Glomerular visceral epithelial cell (primary cell): Measurements from ENCODE around the gene MDH1B.
"Not testable (repeated sequence)": the region's sequence is repeated elsewhere in the genome, so short reads cannot be mapped to it uniquely, and the experiment has no call there.

Source experiments
- DNase-seq: peaks from one replicate; pipeline ENCODE4 v3.0.0-alpha.2; 2016; ENCODE audit errors: extremely low spot score

The MDH1B gene

DNA sequence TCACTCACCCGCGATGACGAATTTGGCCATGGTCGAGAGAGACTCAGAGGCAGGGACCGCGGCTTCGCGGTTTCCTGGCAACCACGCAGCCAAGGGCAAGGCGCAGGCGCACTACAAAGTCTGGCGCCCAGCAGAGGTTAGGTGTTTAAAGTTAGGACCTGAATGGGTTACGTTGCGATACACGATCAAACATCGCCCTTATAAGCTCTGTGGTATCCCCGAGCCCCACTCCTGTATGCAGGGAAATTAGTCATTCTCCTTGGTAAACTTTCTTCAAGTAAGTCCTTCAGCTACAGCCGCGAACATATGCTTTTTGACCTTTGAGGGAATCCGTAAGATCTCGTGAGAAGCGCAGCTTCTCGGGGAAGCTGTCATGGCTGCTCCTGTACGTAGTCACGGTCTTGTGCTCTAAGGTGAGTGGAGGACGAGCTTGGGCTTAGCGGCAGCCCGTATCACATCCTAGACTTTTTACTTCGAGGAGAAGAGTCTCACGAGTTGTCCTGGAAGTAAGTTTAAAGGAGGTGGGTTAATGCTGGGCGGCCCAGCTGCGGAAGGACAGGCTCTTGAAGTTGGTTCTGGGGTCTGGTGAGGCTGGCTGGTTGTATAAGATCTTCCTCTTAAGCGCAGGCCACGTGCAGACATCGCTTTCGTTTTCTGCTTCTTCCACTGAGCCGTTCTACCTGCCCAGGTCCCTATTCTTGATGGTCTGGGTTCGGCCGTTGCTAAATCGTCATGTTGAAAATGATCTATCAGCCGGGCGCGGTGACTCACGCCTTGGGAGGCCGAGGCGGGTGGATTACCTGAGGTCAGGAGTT, at the start of gene MDH1B, which contains the start of gene FASTKD2:
MDH1B (minus strand) TSS at position 87 of the 815 bp plus-strand sequence; CDS start at position 30, 57 bp downstream.
FASTKD2 (plus strand) TSS at position 365 of the 815 bp plus-strand sequence. CDS start 1,088 bp downstream, outside the sequence.
- peak; percentile 93 for DNase-seq

DNA sequence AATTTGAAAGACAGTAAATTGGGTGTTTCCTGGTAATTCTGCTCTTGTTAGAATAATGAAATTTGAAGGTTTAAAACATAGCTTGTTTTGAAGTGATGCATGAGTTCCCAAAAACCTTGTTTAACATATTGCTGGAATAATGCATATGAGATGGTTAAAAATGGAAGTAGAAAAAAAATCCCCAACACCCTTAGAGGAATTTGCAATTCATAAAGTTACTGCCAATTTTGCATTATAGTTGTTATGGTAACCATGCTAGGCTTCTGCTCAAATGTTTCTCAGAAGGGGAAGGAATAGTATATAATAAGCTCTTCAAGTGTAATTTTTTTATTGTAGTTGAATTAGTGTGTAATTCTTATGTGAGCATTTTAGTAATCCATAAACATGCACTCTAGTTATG, 49.4 kb upstream of the MDH1B start:
- no peak for DNase-seq

DNA sequence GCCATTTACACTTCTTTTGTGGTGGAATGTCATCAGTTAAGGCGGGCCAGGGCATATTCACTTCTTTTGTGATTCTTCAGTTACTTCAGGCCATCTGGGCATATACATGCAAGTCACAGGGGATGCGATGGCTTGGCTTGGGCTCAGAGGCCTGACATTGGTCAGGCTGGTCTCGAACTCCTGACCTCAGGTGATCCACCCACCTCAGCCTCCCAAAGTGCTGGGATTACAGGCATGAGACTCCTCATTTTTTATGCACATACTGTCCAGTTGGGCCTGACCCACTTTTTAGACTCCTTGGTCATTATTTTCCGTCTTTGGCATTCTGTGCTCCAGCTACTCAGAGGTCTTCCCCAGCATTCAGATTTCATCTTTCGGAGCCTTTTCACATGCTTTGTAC, 47.3 kb upstream of the MDH1B start:
- not testable (repeated sequence) for DNase-seq

DNA sequence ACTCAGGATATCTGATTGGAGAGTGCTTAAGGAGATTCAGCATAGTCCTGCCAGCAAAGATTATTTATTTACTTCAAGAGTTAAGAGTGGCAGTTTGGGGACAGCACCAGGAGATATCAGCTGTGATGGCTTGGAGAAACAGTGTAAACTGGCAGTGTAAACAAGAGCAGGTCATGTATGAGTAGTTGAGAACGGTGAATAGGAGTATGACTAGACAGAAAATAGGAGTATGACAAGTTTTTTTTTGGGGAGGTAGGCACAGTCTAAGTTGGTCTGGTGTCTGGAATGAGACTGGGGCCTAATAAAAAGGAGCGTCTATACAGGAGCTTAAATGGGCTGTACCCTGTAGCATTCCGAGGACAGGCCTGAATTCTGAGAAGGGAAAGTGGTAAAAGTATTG, 42.5 kb upstream of the MDH1B start:
- DNase-seq: not testable (repeated sequence)

DNA sequence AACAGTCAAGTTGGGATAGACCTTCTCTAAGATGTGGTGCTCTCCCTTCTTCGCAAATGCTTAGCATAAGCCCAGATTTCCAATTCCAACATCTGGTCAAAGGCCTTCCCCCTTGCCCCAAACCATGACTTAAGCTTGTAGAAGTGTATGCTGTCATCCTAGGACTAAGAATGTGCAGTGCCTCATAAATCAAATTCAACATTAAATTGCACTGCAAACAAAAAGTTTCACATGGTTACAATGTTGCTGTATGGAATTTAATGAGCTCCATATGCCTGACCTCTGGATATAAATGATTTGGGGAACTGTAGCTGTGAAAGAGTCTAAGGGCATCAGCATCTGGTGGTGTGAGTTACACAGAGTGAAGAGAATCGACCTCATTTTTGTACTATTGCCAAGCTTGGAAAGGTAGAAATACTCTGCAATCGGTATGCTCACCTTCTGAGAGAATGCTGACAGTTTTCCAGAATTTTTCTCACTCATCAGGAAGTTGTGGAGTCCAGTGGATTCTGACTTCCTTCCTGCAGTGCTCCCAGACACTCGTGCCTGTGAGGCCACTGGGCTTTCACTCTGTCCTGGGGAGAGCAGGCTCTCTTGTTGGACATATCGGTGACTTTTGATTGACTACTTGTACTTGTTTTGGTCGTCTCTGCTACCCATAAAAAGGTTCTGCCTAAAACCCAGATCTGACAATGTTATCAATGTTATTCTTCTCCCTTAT, 40.9 kb upstream of the MDH1B start:
- no peak for DNase-seq

DNA sequence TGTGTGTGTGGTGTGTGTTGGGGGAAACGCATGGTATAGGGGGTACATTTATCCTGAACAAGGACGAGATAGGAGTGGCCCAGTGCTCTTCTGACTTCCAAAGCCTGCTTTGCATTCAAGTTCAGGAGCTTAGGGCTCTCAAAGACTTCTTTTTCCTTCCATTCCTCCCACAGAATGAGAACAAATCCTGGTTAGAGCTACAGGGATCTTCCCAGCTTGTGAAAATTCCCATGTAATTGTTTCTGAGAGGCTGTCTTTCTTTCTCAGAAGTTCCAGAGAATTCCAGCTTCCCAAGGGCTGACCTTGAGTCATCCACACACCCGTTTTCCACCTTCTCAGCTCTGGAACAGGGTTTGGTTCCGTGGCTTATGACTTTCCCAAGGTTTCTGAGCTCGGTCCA, 39.2 kb upstream of the MDH1B start:
- no peak for DNase-seq

DNA sequence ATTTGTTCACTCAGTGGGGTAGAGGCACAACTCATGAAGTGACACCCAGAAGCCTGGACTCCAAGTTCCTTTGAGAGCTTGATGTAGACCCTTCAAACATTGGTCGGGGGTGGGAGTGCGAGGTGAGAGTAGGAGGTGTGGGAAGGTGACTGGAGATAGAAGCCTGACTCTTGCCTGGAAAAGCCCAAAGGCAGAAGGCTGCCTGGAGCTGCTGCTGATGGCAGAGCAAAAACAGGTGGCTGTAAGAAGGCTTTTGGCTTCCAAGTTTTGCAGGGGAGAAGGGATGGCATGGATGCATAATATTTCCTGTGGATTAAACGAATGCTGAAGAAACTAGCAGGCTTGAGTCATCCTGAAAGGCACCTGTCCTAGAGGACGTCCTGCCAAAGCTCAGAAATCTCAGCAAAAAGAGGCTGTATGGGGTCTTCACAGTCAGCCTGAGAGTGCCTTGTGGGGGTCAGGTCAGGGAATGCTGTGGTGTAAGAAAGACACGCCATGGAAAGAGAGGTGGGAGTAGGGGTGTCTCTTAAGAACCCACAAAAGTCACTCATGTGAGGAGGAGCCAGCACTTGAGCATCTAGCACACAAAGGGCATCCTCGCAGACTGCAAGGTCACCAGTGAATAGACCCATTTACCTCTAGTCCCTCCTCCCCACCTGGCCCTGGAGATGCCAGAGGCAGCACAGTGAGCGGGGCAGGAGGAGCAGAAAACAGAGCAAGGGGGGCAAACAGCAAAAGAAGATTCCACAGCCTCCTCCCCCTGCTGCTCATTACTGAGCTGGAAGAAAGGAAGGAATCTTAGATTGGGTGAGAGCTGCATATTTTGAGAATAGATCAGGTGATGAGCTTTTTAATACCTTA, 37.8 kb upstream of the MDH1B start:
- no peak for DNase-seq

DNA sequence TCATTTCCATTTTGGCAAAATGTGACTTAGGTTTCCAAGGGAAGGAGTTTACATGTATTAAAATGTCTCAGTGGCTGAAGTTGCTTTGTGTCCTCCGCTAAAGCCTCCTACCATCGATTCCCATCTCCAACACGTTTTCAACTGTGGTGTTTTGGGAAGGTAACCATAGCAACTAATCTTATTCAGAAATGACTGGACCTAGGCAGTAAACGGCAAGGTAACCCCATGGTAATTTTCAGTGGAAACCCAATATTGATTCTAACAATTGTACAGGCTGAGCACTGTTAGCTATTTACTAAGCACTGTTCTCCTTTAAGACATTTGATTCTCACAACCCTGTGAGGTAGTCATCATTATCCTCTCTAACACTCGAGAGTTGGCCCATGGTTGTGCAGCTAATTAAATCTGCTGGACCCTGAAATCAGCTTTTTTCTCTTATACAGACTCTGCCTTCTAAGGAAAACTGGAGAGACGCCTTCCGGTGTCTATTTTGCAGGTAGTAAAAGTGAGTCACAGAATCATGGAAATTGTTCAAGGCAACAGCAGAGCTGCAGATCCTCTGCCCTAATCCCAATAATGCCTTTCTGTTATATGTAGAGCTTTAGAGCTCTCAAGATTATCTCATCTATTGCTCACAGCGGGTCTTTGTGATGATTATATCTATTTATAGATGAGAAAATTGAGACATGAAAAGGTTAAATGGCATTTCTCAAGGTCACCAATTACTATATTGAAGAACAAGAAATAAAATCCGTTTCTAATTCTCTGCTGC, 36.5 kb upstream of the MDH1B start:
- no peak for DNase-seq

DNA sequence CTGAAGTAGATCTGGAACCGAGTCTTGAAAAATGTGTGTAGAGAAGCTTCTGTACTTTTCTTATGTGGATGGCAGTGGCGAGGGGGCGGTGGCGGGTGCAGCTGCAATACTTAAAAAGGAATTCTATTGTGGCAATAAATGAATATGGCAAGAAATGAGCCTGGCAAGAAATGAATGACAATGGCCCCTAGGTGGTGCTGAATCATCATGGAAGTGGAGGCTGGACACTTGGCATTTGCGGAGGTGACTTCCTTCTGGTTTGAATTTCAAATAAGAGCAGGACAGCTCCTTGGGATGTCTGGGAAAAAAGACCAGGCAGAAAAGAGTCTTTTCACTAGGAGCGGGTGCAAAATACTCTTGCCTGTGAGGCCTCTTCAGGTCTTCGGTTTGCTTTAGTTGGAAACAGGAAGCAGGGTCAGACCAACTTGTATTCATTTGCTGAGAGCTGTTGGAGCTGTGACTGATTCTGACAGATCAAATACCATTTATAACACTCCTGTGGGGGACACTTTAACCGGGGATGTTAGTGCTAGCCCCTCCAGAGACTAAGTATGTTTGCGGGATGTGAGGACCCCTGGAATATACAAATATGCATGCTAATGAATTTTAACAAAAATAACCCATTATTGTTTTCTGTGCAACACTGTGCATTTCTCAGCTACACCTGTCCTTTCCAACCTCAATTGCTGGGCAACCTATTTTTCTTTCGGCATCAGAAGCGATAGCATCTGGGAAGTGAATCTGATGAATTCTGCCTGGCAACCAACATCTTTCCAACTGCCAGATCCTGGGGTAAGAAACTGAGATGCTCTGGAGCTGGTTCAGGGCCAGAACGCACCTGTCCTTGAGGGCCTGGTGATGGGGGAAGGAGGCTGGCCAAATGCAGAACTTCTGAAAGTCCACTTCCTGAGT, 35.6 kb upstream of the MDH1B start:
- DNase-seq: peak; percentile 71

DNA sequence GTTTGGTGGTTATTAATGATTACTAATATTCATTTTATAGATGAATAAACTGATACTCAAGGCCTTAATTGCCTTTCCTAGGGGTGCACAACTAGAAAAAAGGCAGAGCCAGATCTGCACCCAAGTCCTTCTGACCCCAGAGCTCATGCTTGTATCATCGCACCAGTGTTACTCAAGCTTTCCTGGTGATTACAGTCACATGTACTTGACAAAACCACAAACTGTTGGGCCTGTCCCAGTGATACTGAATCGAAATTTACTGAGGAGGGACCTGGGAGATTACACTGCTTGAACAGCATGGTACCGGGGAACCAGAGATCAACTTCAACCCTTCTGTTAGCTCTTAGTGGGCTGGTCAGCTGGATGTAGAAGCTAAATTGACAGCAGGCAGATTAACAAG, 34.0 kb upstream of the MDH1B start:
- no peak for DNase-seq

DNA sequence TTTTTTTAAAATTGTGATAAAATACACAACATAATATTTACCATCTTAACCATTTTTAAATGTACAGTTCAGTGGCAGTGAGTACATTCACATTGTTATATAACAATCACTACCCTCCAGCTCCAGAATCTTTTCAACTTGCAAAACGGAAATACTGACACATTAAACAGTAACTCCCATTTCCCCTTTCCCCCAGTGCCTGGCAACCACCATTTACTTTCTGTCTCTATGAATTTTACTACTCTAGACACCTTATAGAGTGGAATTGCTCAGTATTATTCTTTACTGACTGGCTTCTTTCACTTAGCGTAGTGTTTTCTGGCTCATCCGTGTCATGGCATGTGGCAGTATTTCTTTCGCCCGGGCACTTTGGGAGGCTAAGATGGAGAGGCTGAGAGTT, 32.9 kb upstream of the MDH1B start:
- no peak for DNase-seq

DNA sequence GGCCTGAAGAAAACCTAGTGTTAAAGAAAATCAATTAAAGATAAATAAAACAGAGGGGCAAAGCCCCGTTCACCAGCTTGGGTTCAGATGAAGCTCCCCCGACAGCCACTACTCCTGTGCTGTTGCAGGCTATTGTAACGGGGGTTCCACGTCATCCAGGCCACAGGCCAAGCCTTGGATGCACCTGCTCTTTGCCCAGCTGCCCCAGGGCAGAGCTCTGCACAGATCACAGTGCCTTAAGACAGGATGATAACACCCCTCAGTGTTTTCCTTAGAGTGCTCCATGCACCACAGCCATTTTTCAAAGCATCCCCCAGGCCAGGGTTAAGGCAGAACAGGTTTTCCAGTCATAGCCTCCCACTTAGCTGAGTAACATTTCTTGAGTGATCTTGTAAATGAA, 32.2 kb upstream of the MDH1B start:
- DNase-seq: no peak

DNA sequence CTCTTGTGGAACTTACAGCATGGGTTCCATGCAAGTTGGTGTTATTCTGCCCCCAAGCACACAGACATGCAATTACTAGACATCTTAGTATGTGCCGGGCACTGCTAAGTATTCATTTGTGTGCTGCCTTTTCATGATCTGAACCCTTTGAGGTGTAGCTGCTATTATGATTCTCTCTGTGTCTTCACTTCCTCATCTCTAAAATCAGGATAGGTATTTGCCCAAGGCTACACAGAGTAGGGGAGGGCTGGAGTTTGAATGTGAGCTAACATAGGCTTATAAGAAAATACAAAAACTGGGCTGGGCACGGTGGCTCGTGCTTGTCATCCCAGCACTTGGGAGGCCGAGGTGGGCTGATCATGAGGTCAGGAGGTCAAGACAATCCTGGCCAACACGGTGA, 27.5 kb upstream of the MDH1B start:
- DNase-seq: no peak

DNA sequence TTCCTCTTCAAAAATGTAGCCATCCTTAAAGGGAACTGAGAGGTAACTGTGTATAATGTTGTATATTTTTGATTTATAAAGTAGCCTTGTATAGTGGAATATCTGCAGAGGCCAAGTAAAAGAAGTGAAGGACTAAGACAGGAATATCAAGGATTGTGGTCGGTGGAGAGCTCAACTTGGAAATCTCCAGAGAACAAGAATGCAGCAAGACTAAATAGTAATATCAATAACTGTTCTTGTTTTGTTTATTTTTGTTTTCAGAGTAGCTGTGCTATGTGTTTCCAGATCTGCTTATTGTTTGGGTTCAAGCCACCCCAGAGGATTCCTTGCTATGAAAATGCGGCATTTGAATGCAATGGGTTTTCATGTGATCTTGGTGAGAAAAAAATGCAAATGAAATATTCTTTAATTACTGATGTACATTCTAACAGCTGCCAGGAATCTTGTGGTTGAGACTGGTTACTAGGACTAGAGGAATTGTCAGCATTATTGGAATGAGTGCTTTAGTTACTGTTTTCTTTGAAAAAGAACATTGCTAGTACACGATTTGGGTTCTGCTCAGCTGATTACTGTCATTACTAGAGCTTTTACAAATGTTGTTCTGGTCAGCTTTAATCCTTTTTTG, 25.3 kb upstream of the MDH1B start:
- no peak for DNase-seq

DNA sequence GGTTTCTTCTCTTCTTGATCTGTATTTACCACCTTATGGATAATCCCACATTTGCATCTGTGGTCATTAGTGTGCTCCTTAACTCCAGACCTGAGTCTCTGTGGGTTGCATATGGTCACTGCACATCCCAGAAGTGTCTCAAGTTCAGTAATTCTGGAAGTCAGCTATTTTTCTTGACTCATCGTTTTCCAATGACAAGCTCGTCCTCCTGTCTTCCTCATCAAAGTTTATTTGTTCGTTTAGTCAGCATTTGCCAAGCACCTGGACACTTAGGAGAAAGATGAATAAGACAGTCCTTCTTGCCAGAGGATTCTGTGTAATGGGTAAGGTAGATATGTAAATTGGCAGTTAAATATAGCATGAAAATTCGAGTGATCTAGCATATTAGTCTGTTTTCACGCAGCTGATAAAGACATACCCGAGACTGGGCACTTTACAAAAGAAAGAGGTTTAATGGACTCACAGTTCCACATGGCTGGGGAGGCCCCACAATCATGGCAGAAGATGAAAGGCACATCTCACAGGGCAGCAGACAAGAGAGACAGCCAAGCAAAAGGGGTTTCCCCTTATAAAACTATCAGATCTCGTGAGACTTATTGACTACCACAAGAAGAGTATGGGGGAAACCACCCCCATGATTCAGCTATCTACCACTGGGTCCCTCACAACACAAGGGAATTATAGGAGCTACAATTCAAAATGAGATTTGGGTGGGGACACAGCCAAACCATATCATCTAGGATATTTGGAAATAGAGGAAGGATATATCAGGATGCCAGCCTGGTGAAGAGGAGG, 19.6 kb upstream of the MDH1B start:
- DNase-seq: no peak

DNA sequence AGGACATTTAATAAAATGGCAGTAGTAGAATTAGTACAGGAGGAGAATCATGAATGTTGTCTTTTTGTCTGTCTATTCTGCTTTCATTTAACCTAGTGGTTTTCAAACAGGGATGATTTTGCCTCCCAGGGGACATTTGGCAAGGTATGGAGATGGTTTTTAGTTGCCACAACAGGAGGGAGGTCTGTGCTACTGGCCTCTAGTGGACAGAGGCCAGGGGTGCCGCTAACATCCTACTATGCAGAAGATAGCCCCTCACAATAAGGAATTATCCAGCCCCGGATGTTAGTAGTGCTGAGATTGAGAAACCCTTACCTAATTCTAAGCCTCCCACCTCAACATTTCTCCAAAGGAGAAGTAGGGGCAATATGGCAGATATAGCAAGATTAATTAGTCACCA, 18.6 kb upstream of the MDH1B start:
- DNase-seq: peak; percentile 8

DNA sequence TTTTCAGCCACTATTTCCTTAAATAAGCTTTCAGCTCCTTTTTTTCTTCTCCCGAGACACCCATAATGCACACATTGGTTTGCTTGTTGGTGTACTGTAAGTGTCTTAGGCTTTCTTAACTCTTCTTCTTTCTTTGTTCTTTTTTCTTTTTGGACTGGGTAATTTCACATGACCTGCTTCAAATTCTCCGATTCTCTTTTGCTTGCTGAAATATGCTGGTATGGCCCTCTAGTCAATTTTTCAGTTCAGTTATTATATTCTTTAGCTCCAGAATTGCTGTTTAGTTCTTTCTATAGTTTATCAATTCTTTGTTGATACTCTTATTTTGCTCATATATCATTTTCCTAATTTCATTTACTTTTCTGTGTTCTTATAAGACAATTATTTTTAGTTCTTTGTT, 15.5 kb upstream of the MDH1B start:
- DNase-seq: no peak

DNA sequence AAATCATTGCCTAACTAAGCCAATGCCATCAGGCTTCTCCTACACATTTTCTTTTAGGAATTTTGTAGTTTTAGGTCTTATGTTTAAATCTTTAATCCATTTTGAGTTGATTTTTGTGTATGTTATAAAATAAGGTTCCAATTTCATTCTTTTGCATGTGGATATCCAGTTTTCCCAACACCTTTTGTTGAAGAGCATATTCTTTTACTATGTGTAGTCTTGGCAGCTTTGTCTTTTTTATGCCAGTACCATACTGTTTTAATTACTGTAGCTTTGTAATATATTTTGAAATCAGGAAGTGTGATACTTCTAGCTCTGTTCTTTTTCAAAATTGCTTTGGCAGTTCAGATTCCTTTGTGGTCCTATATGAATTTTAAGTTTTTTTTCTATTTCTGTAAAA, 11.3 kb upstream of the MDH1B start:
- DNase-seq: no peak

DNA sequence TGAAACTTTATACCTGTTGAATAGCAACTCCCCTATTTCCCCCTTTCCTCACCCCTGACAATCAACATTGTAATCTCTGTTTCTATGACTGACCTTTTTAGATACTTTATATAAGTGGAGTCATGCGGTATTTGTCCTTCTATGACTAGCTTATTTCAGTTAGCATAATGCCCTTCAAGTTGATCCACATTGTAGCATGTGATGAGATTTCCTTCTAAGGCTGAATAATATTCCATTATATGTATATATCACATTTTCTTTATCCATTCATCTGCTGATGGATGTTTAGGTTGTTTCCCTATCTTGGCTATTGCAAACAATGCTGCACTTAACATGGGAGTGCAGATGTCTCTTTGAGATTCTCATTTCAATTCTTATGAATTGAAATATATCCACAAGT, 9.7 kb upstream of the MDH1B start:
- DNase-seq: no peak
